SKM-1 treated with dmso at 0.1 percent for 144 hours (cell line): ENCODE measurements around the gene SCAPER.
A peak's percentile ranks its signal among the peaks of the same experiment; 100 is the strongest.

Experiments
- DNase-seq: peaks from one replicate; lab custom pipeline; 2025; ENCODE audit not compliant: unreplicated experiment; lab: John Stamatoyannopoulos, UW

The SCAPER gene

GRCh38 chr15:76342382-76343201, 562.5 kb downstream of the SCAPER start:
- no peak for DNase-seq

GRCh38 chr15:76342058-76342381, 563.1 kb downstream of the SCAPER start:
- no peak for DNase-seq

GRCh38 chr15:76341366-76342057, 563.6 kb downstream of the SCAPER start:
- no peak for DNase-seq

- no peak for DNase-seq
These were observed 564.3 kb downstream of the SCAPER start for GRCh38 chr15:76340803-76341365.

GRCh38 chr15:76340198-76340802, 564.8 kb downstream of the SCAPER start:
- no peak for DNase-seq

GRCh38 chr15:76339305-76340197, 565.6 kb downstream of the SCAPER start:
- no peak for DNase-seq

GRCh38 chr15:76338486-76339304, 566.4 kb downstream of the SCAPER start:
- DNase-seq, result peak; percentile 16

GRCh38 chr15:76337696-76338485, 567.2 kb downstream of the SCAPER start:
- no peak for DNase-seq

GRCh38 chr15:76337059-76337695, 568.0 kb downstream of the SCAPER start:
- DNase-seq, result no peak

GRCh38 chr15:76336254-76337058, 568.7 kb downstream of the SCAPER start, which contains the start of gene ISL2:
ISL2 (plus strand) TSS chr15:76336773; CDS start chr15:76336884, 111 bp downstream.
- peak; percentile 72 for DNase-seq

- no peak for DNase-seq
These were observed 569.6 kb downstream of the SCAPER start for GRCh38 chr15:76335307-76336253.

GRCh38 chr15:76334438-76335306, 570.5 kb downstream of the SCAPER start:
- no peak for DNase-seq

- DNase-seq, result no peak
These were observed 571.3 kb downstream of the SCAPER start for GRCh38 chr15:76333720-76334437.

GRCh38 chr15:76333309-76333708, 571.8 kb downstream of the SCAPER start:
- DNase-seq, result no peak

- DNase-seq, result no peak
These were observed 572.3 kb downstream of the SCAPER start for GRCh38 chr15:76332796-76333195.
